ENCODE measurements around the gene FGFBP1. TPM values are rescaled to one million over a fixed set of nuclear protein-coding genes. Genes with fewer than 3 reads are reported as not detected.
A peak's percentile ranks its signal among the peaks of the same experiment; 100 is the strongest.

FGFBP1 gene
- total RNA-seq, 1 donor from 2014 or later, result not detected

- H2AFZ ChIP-seq (replicated peaks), result no peak overlapping the region
- Mint-ChIP-seq H3K9me3 (peaks cover 5% of the 10 kb centered on the region), H3K4me3 (no peak overlapping the region), H3K36me3 (peaks cover 6% of the 10 kb centered on the region), H3K27me3 (ENCODE audit: insufficient read depth, low read depth) (peaks cover 2% of the 10 kb centered on the region), H3K27ac (no peak overlapping the region), H3K4me1 (peaks cover 3% of the 10 kb centered on the region)
- H3K27me3 ChIP-seq, result no peaks in the 10 kb centered on the region
- H3K79me2 ChIP-seq (ENCODE audit: low read depth), result no peaks in the 10 kb centered on the region
- no peak overlapping the region for H3K4me3 ChIP-seq
- DNase-seq (ENCODE audit: low spot score), result no peak
- H3K4me1 ChIP-seq, result no peaks in the 10 kb centered on the region
- TF ChIP-seq EZH2phosphoT487 (IDR thresholded peaks at IDR 0.05), result no peak
- no peak for TF ChIP-seq EZH2 (IDR thresholded peaks at IDR 0.05)
- no peak for TF ChIP-seq CTCF (IDR thresholded peaks at IDR 0.05)
- no peak overlapping the region for H3K27ac ChIP-seq
- no peak overlapping the region for H3K4me2 ChIP-seq
- no peaks in the 10 kb centered on the region for H3K36me3 ChIP-seq
- no peaks in the 10 kb centered on the region for H3K9me3 ChIP-seq (ENCODE audit: low read depth)
- no peaks in the 10 kb centered on the region for H4K20me1 ChIP-seq (ENCODE audit: low read depth)
- H3K9ac ChIP-seq, result no peak overlapping the region
- H3F3A ChIP-seq (ENCODE audit: low read depth), result no peaks in the 10 kb centered on the region
Observed at GRCh38 chr4:15961781-15962510, 23.4 kb upstream of the FGFBP1 start.

GRCh38 chr4:15958562-15958961, 20.0 kb upstream of the FGFBP1 start:
- Mint-ChIP-seq H3K36me3 (no peaks in the 10 kb centered on the region), H3K9me3 (peaks cover 6% of the 10 kb centered on the region), H3K27ac (no peak overlapping the region), H3K4me1 (peaks cover 3% of the 10 kb centered on the region), H3K4me3 (no peak overlapping the region), H3K27me3 (ENCODE audit: insufficient read depth, low read depth) (peaks cover 2% of the 10 kb centered on the region)
- no peaks in the 10 kb centered on the region for H3K36me3 ChIP-seq
- no peak overlapping the region for H3K4me3 ChIP-seq
- no peak for DNase-seq (ENCODE audit: low spot score)
- no peak overlapping the region for H3K9ac ChIP-seq
- TF ChIP-seq CTCF (IDR thresholded peaks at IDR 0.05) (no peak), EZH2phosphoT487 (IDR thresholded peaks at IDR 0.05) (no peak), EZH2 (IDR thresholded peaks at IDR 0.05) (no peak)
- H4K20me1 ChIP-seq (ENCODE audit: low read depth), result no peaks in the 10 kb centered on the region
- H3K27me3 ChIP-seq, result no peaks in the 10 kb centered on the region
- H2AFZ ChIP-seq (replicated peaks), result no peak overlapping the region
- no peaks in the 10 kb centered on the region for H3K9me3 ChIP-seq (ENCODE audit: low read depth)
- H3K4me1 ChIP-seq, result no peaks in the 10 kb centered on the region
- no peak overlapping the region for H3K4me2 ChIP-seq
- no peaks in the 10 kb centered on the region for H3F3A ChIP-seq (ENCODE audit: low read depth)
- H3K27ac ChIP-seq, result no peak overlapping the region
- H3K79me2 ChIP-seq (ENCODE audit: low read depth), result no peaks in the 10 kb centered on the region

GRCh38 chr4:15956179-15956850, 17.8 kb upstream of the FGFBP1 start:
- Histone ChIP-seq H3K9me3 (ENCODE audit: low read depth) (no peaks in the 10 kb centered on the region), H2AFZ (replicated peaks) (no peak overlapping the region), H4K20me1 (ENCODE audit: low read depth) (no peaks in the 10 kb centered on the region), H3K4me2 (no peak overlapping the region), H3K27ac (no peak overlapping the region), H3K9ac (no peak overlapping the region), H3K4me3 (no peak overlapping the region), H3K79me2 (ENCODE audit: low read depth) (no peaks in the 10 kb centered on the region), H3K36me3 (no peaks in the 10 kb centered on the region), H3K4me1 (no peaks in the 10 kb centered on the region), H3F3A (ENCODE audit: low read depth) (no peaks in the 10 kb centered on the region), H3K27me3 (no peaks in the 10 kb centered on the region)
- Mint-ChIP-seq H3K36me3 (no peaks in the 10 kb centered on the region), H3K27ac (no peak overlapping the region), H3K4me3 (no peak overlapping the region), H3K4me1 (no peaks in the 10 kb centered on the region), H3K27me3 (ENCODE audit: insufficient read depth, low read depth) (peaks cover 2% of the 10 kb centered on the region), H3K9me3 (peaks cover 12% of the 10 kb centered on the region)
- DNase-seq (ENCODE audit: low spot score), result peak; percentile 90
- peak; percentile 97 for TF ChIP-seq CTCF (IDR thresholded peaks at IDR 0.05)
- TF ChIP-seq EZH2 (IDR thresholded peaks at IDR 0.05), result no peak

Data from neural progenitor cell (in vitro differentiated cells).